HEK293 (cell line): ENCODE data around the gene BICD2.

Experiments
- CTCF ChIA-PET: fragments of 350-600 bp; formaldehyde crosslinking; extraction: SDS; loops from one replicate; lab custom pipeline; 2021; ENCODE audit warnings: antibody characterized with exemption; lab: Yijun Ruan, JAX
- POLR2A ChIA-PET: fragments of 300-600 bp; formaldehyde crosslinking; extraction: SDS; loops from one replicate; lab custom pipeline; 2020; ENCODE audit warnings: antibody characterized with exemption, inconsistent platforms; lab: Yijun Ruan, JAX
- H3K27ac ChIP-seq: fragments of 200-500 bp; sonication (Bioruptor generic); 2 replicates; pipeline ENCODE4 v1.5.1; 2014; ENCODE audit warnings: low read depth, low read length, control low read depth, inconsistent platforms; ENCODE audit errors: extremely low read depth
- H3K36me3 ChIP-seq, 2 experiments: fragments of 200-500 bp in 1 of 2; sonication (Bioruptor generic) in 1 of 2; 1 replicate in 1 of 2; 2 replicates in 1 of 2; pipeline ENCODE4 v1.5.1; 2014 to 2017; ENCODE audit warnings: inconsistent platforms in 2 of 2, low read length in 2 of 2; ENCODE audit not compliant: control insufficient read depth in 2 of 2, insufficient read depth in 1 of 2
- H3K4me1 ChIP-seq: fragments of 200-500 bp; sonication (Bioruptor generic); 2 replicates; pipeline ENCODE4 v1.5.1; 2014; ENCODE audit warnings: mild to moderate bottlenecking, low read length, inconsistent platforms; ENCODE audit not compliant: control insufficient read depth, insufficient read depth
- H3K4me3 ChIP-seq: 2 replicates; pipeline ENCODE4 v1.5.1; 2011; ENCODE audit warnings: low read depth, mild to moderate bottlenecking, control low read depth, low read length, moderate library complexity
- H3K9me3 ChIP-seq: fragments of 200-500 bp; sonication (Bioruptor generic); 2 replicates; pipeline ENCODE4 v1.5.1; 2014; ENCODE audit warnings: low read depth, low read length, inconsistent platforms; ENCODE audit not compliant: control insufficient read depth, insufficient read depth
- BCL11A ChIP-seq: fragments of 450-650 bp; formaldehyde crosslinking; IDR thresholded peaks from 2 replicates; pipeline ENCODE4 v1.5.1; 2016; ENCODE audit warnings: low read depth, missing biosample characterization, missing genetic modification characterization
- EGR2 ChIP-seq: fragments of 450-650 bp; formaldehyde crosslinking; IDR thresholded peaks from 2 replicates; pipeline ENCODE4 v1.5.1; 2016; ENCODE audit warnings: low read depth, missing biosample characterization, missing genetic modification characterization
- INSM2 ChIP-seq: fragments of 450-650 bp; formaldehyde crosslinking; IDR thresholded peaks from 2 replicates; pipeline ENCODE4 v1.5.1; 2016; ENCODE audit warnings: missing biosample characterization, missing genetic modification characterization
- KLF1 ChIP-seq: fragments of 450-650 bp; formaldehyde crosslinking; IDR thresholded peaks from 2 replicates; pipeline ENCODE4 v1.5.1; 2016; ENCODE audit warnings: missing biosample characterization, missing genetic modification characterization
- KLF10 ChIP-seq: fragments of 450-650 bp; IDR thresholded peaks from 2 replicates; pipeline ENCODE4 v1.5.1; 2018; ENCODE audit warnings: missing biosample characterization, mild to moderate bottlenecking, missing genetic modification characterization
- KLF9 ChIP-seq: fragments of 450-650 bp; formaldehyde crosslinking; IDR thresholded peaks from 2 replicates; pipeline ENCODE4 v1.5.1; 2016; ENCODE audit warnings: missing biosample characterization, missing genetic modification characterization, low read depth
- PBX3 ChIP-seq: sonication (generic); formaldehyde crosslinking; IDR thresholded peaks from 2 replicates; pipeline ENCODE4 v1.8.1; 2022; ENCODE audit warnings: mild to moderate bottlenecking, moderate library complexity, missing genetic modification reagents
- PRDM1 ChIP-seq: fragments of 450-650 bp; formaldehyde crosslinking; IDR thresholded peaks from 2 replicates; pipeline ENCODE4; 2016; ENCODE audit warnings: missing biosample characterization, missing genetic modification characterization
- SALL2 ChIP-seq: fragments of 450-650 bp; formaldehyde crosslinking; IDR thresholded peaks from 2 replicates; pipeline ENCODE4 v1.5.0; 2017; ENCODE audit warnings: missing biosample characterization, mild to moderate bottlenecking, missing genetic modification characterization, borderline replicate concordance
- TRIM28 ChIP-seq: IDR thresholded peaks from 2 replicates; pipeline ENCODE4 v1.6.1; 2011; ENCODE audit warnings: low read length, control low read depth, borderline replicate concordance
- YY1 ChIP-seq: fragments of 450-650 bp; formaldehyde crosslinking; IDR thresholded peaks from 2 replicates; pipeline ENCODE4 v1.5.1; 2018; ENCODE audit warnings: missing biosample characterization, missing genetic modification characterization
- ZBTB17 ChIP-seq: fragments of 450-650 bp; formaldehyde crosslinking; IDR thresholded peaks from 2 replicates; pipeline ENCODE4 v1.5.1; 2016; ENCODE audit warnings: missing biosample characterization, missing genetic modification characterization
- ZBTB26 ChIP-seq: fragments of 450-650 bp; formaldehyde crosslinking; optimal IDR thresholded peaks from 2 replicates; pipeline ENCODE3; 2016; ENCODE audit warnings: missing biosample characterization, mild to moderate bottlenecking, missing genetic modification characterization
- ZEB2 ChIP-seq: fragments of 450-650 bp; formaldehyde crosslinking; IDR thresholded peaks from 2 replicates; pipeline ENCODE4 v1.5.1; 2016; ENCODE audit warnings: missing biosample characterization, missing genetic modification characterization
- ZFHX2 ChIP-seq: fragments of 450-650 bp; formaldehyde crosslinking; conservative IDR thresholded peaks from 2 replicates; pipeline ENCODE4 v1.5.1; 2016; ENCODE audit warnings: missing biosample characterization, missing genetic modification characterization
- ZFP37 ChIP-seq: fragments of 450-650 bp; formaldehyde crosslinking; IDR thresholded peaks from 2 replicates; pipeline ENCODE4 v1.5.1; 2016; ENCODE audit warnings: missing biosample characterization, missing genetic modification characterization
- ZNF169 ChIP-seq: fragments of 450-650 bp; formaldehyde crosslinking; IDR thresholded peaks from 2 replicates; pipeline ENCODE4 v1.5.1; 2016; ENCODE audit warnings: missing biosample characterization, missing genetic modification characterization
- ZNF18 ChIP-seq: fragments of 450-650 bp; formaldehyde crosslinking; IDR thresholded peaks from 2 replicates; pipeline ENCODE4 v1.5.1; 2016; ENCODE audit warnings: missing biosample characterization, missing genetic modification characterization
- ZNF324 ChIP-seq: fragments of 450-650 bp; formaldehyde crosslinking; IDR thresholded peaks from 2 replicates; pipeline ENCODE4 v1.5.1; 2016; ENCODE audit warnings: missing biosample characterization, missing genetic modification characterization
- ZNF366 ChIP-seq: fragments of 450-650 bp; formaldehyde crosslinking; conservative IDR thresholded peaks from 2 replicates; pipeline ENCODE4 v1.5.1; 2016; ENCODE audit warnings: missing biosample characterization, missing genetic modification characterization
- ZNF394 ChIP-seq: fragments of 450-650 bp; formaldehyde crosslinking; IDR thresholded peaks from 2 replicates; pipeline ENCODE4 v1.5.1; 2016; ENCODE audit warnings: missing biosample characterization, missing genetic modification characterization, mild to moderate bottlenecking, moderate library complexity, borderline replicate concordance
- ZNF521 ChIP-seq: fragments of 450-650 bp; formaldehyde crosslinking; IDR thresholded peaks from 2 replicates; pipeline ENCODE4 v1.5.1; 2017; ENCODE audit warnings: missing biosample characterization, mild to moderate bottlenecking, missing genetic modification characterization
- ZNF571 ChIP-seq: fragments of 450-650 bp; formaldehyde crosslinking; IDR thresholded peaks from 2 replicates; pipeline ENCODE4 v1.5.0; 2017; ENCODE audit warnings: missing biosample characterization, missing genetic modification characterization
- ZNF580 ChIP-seq: fragments of 450-650 bp; formaldehyde crosslinking; IDR thresholded peaks from 2 replicates; pipeline ENCODE4 v1.5.1; 2016; ENCODE audit warnings: missing biosample characterization, missing genetic modification characterization
- ZNF768 ChIP-seq: fragments of 450-650 bp; formaldehyde crosslinking; IDR thresholded peaks from 2 replicates; pipeline ENCODE4 v1.5.1; 2018; ENCODE audit warnings: missing biosample characterization, mild to moderate bottlenecking, missing genetic modification characterization
- ZNF776 ChIP-seq: fragments of 450-650 bp; formaldehyde crosslinking; IDR thresholded peaks from 2 replicates; pipeline ENCODE4 v1.5.0; 2017; ENCODE audit warnings: missing biosample characterization, missing genetic modification characterization, borderline replicate concordance
- ZNF791 ChIP-seq: fragments of 450-650 bp; formaldehyde crosslinking; IDR thresholded peaks from 2 replicates; pipeline ENCODE4 v1.5.1; 2016; ENCODE audit warnings: missing biosample characterization, missing genetic modification characterization
- ZNF843 ChIP-seq: fragments of 450-650 bp; formaldehyde crosslinking; IDR thresholded peaks from 2 replicates; pipeline ENCODE4 v1.5.1; 2016; ENCODE audit warnings: missing biosample characterization, missing genetic modification characterization

The BICD2 gene

GRCh38 chr9:92747459-92748232 lies 17.0 kb downstream of the BICD2 start:
- no peak overlapping the region for H3K4me3 ChIP-seq
- H3K9me3 ChIP-seq = no peaks in the 10 kb centered on the region
- peak; percentile 37; the same call in 1 of the 2 replicates for TF ChIP-seq KLF9
- no peak for TF ChIP-seq ZNF571 (tag by site-specific recombination)
- no peak for TF ChIP-seq ZNF580
- no peak for TF ChIP-seq PRDM1 (tag by site-specific recombination)
- peak; percentile 87 for TF ChIP-seq EGR2
- no peak for TF ChIP-seq ZNF324 (tag by site-specific recombination)
- TF ChIP-seq ZNF843 = no peak
- TF ChIP-seq ZNF18 (tag by site-specific recombination) = no peak
- peak; percentile 35; the same call in 1 of the 2 replicates for TF ChIP-seq KLF1 (tag by site-specific recombination)
- TF ChIP-seq ZBTB26 (tag by site-specific recombination) = no peak
- TF ChIP-seq ZBTB17 (tag by site-specific recombination) = no peak
- TF ChIP-seq ZFHX2 (tag by site-specific recombination) = peak; percentile 91
- no peak for TF ChIP-seq ZNF776 (tag by site-specific recombination)
- no peak for TF ChIP-seq ZEB2 (tag by site-specific recombination)
- TF ChIP-seq ZFP37 (tag by site-specific recombination) = no peak
- TF ChIP-seq INSM2 = no peak
- no peak for TF ChIP-seq TRIM28
- TF ChIP-seq ZNF394 (tag by site-specific recombination) = no peak
- TF ChIP-seq ZNF791 = no peak
- no peak for TF ChIP-seq ZNF521
- TF ChIP-seq KLF10 (tag by site-specific recombination) = peak; percentile 69
- no peak for TF ChIP-seq YY1
- TF ChIP-seq ZNF169 (tag by site-specific recombination) = no peak
- TF ChIP-seq ZNF366 (tag by site-specific recombination) = peak; percentile 33; the same call in 1 of the 2 replicates
- no peak for TF ChIP-seq BCL11A (tag by site-specific recombination)
- TF ChIP-seq PBX3 (CRISPR knock-in tag) = no peak
- no peak for TF ChIP-seq SALL2 (tag by site-specific recombination)
- no peak for TF ChIP-seq ZNF768
- ChIA-PET POLR2A (interaction anchor here (1.6 kb wide), 1 partner anchor 16 kb away, joined by 3 read pairs; no protein-coding TSS in a partner anchor), CTCF (interaction anchor here (1.1 kb wide), 1 partner anchor 31 kb away, joined by 3 read pairs; no protein-coding TSS in a partner anchor)
- peaks cover 10% of the 10 kb centered on the region; the same call in 1 of the 2 replicates for H3K4me1 ChIP-seq
- no peak overlapping the region for H3K27ac ChIP-seq
- no peaks in the 10 kb centered on the region for H3K36me3 ChIP-seq
